ENCODE data around the gene IPO9.

Gene IPO9

DNA sequence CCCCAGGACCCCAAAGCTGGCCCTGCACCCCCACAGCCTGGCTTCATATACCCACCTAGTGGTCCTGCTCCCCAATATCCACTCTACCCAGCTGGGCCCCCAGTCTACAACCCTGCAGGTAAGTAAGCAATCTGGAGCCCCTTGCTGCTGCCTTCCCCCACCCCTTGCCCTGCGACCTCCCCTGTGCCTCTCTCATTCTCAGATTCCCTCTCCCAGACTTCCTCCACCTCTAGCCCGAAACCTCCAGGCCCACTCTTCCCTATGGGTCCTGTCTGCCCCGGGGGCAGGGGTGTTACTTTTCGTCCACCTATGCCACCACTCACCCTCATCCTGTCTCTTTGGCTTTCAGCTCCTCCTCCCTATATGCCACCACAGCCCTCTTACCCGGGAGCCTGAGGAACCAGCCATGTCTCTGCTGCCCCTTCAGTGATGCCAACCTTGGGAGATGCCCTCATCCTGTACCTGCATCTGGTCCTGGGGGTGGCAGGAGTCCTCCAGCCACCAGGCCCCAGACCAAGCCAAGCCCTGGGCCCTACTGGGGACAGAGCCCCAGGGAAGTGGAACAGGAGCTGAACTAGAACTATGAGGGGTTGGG is 62.6 kb downstream of the IPO9 start:
- Histone ChIP-seq H3K4me3 (no peak overlapping the region), H3K9me3 (no peaks in the 10 kb centered on the region), H3K27ac (peak overlapping the region; percentile 76 to 95), H3K27me3 (no peaks in the 10 kb centered on the region), H3K4me1 (peaks cover 0 to 80% (median 54%) of the 10 kb centered on the region in 4 donors), H3K36me3 (peaks cover 3 to 13% (median 5%) of the 10 kb centered on the region in 3 donors)
- TF ChIP-seq, protein P1, sequence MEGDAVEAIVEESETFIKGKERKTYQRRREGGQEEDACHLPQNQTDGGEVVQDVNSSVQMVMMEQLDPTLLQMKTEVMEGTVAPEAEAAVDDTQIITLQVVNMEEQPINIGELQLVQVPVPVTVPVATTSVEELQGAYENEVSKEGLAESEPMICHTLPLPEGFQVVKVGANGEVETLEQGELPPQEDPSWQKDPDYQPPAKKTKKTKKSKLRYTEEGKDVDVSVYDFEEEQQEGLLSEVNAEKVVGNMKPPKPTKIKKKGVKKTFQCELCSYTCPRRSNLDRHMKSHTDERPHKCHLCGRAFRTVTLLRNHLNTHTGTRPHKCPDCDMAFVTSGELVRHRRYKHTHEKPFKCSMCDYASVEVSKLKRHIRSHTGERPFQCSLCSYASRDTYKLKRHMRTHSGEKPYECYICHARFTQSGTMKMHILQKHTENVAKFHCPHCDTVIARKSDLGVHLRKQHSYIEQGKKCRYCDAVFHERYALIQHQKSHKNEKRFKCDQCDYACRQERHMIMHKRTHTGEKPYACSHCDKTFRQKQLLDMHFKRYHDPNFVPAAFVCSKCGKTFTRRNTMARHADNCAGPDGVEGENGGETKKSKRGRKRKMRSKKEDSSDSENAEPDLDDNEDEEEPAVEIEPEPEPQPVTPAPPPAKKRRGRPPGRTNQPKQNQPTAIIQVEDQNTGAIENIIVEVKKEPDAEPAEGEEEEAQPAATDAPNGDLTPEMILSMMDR (IDR thresholded peaks at IDR 0.05): no peak
- DNase-seq: peak; percentile 19 to 64
- intact Hi-C loops (cut with DNase I; ENCODE audit: low total_unique reads): no loop called here

DNA sequence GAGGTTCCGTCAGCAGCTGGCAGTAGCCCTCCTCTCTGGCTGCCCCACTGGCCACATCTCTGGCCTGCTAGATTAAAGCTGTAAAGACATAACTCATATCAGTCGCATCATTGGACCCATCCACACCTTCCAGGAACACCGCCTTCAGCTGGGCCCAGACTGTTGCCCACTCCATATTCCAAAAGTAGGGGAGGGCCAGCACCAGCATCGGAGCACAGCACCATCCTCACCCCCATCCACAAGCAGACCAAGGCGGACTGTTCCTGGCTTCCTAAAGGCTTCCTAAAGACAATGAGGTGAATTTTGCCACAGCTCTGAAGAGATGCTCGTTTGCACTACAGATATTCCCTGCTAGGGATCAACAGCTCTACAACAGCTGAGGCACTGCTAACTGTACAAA is 63.3 kb downstream of the IPO9 start:
- DNase-seq: no peak
- intact Hi-C loops (cut with DNase I; ENCODE audit: low total_unique reads): no loop called here
- TF ChIP-seq, protein P1 (IDR thresholded peaks at IDR 0.05): no peak
- Histone ChIP-seq H3K27me3 (no peaks in the 10 kb centered on the region), H3K4me3 (no peak overlapping the region), H3K9me3 (no peaks in the 10 kb centered on the region), H3K4me1 (peaks cover 0 to 87% (median 61%) of the 10 kb centered on the region in 4 donors), H3K36me3 (peaks cover 6 to 20% (median 11%) of the 10 kb centered on the region in 3 donors), H3K27ac (peak overlapping the region; percentile 76 to 95)

DNA sequence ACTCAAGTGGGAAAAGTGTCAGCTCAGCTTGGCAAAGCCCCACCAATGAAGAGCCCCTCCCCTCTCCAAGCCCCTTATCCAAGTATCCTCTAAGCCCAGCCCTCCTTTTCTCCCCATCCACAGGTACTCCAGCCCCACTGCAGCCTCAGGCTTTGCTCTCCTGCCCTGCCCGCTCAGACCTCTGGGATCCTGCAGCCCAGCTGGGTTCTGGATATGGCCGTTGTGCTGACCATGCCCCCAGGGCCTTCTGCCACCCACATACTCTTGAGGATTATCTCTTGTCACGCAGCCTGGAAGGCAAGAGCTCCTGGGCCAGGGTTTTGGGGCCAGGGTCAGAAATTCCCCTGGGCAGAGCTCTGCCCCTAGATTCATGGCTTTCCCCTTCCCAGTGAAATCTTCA is 64.5 kb downstream of the IPO9 start:
- H3K4me3 ChIP-seq: no peak overlapping the region
- H3K9me3 ChIP-seq: no peaks in the 10 kb centered on the region
- peaks cover 18 to 32% (median 24%) of the 10 kb centered on the region in 3 donors for H3K36me3 ChIP-seq
- H3K4me1 ChIP-seq: peaks cover 0 to 92% (median 69%) of the 10 kb centered on the region in 4 donors
- no peak for DNase-seq
- no peaks in the 10 kb centered on the region for H3K27me3 ChIP-seq
- TF ChIP-seq, protein P1 (IDR thresholded peaks at IDR 0.05): no peak
- intact Hi-C loops (cut with DNase I; ENCODE audit: low total_unique reads): no loop called here
- H3K27ac ChIP-seq: peak overlapping the region; percentile 76 to 95

DNA sequence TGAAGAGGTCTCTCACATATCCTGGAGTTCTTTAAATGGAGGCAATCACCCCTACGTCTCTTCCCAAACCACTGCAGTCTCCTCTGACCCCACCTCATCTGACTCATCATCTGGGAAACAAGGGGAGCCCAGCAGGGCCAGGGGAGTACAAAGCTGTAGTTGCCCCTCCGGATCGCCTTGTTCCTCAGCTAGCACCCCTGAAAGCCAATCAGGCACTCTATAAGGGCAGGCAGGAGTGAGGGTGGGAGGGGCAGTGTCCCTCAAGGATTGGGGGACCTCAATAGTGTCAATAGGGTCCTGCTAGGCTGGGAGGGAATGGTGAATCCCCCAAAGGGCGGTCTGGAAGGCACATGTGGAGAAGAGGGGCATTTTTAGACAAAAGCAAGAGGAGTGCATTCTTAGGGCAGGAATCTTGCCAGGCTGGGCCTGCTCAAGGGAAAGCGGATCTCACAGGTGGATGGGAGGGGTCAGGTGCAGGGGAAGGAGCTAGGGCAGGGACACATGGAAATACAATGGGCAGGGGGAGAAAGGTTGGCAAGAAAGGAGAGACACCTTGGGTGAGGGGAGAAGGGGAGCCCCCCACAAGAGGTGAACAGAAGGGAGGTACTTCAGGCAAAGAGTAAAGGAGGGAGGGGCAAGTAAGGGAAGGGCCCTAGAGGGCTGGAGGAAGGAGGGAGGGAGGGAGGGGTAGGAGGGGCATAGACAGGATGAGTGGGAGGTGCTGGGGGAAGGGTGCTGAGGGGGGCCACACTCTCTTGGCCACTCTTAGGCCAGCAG is 65.6 kb downstream of the IPO9 start:
- Histone ChIP-seq H3K36me3 (peaks cover 29 to 43% (median 35%) of the 10 kb centered on the region in 3 donors), H3K27me3 (no peaks in the 10 kb centered on the region), H3K9me3 (no peaks in the 10 kb centered on the region), H3K4me1 (peaks cover 0 to 98% (median 77%) of the 10 kb centered on the region in 4 donors), H3K4me3 (no peak overlapping the region), H3K27ac (peak overlapping the region; percentile 76 to 95)
- DNase-seq: no peak
- intact Hi-C loops (cut with DNase I; ENCODE audit: low total_unique reads): loop anchor here (5.0 kb wide), 2 partner anchors 48 to 78 kb away; no protein-coding TSS in a partner anchor
- TF ChIP-seq, protein P1 (IDR thresholded peaks at IDR 0.05): no peak

DNA sequence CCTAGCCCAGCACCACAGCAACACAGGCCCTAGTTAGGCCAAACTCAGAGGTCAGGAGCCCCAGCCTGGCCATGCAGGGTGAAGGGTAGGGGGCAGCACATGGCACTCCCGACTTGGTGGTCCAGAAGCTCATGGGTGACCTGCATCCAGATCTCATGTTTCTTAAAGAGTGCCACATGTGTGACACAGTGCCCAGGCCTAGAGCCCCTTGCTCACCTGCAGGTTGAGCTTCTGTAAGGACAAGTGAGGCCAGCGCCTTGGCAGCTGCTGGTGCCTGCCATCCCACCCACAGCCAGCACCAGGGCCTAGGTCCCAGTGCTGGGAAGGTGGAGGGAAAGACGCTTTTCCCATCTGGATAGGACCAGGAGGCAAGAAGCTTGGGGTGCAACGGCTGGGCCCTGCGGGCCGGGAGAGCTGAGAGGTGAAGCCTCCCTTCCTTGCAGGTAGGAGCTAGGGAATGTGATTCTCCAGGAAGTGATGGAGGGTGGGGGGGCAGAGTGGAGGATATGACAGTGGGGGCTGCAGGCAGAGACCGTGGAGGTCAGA is 66.2 kb downstream of the IPO9 start:
- TF ChIP-seq, protein P1 (IDR thresholded peaks at IDR 0.05): no peak
- Histone ChIP-seq H3K36me3 (peaks cover 36 to 50% (median 39%) of the 10 kb centered on the region in 3 donors), H3K27ac (peak overlapping the region; percentile 76 to 95), H3K9me3 (no peaks in the 10 kb centered on the region), H3K4me1 (peaks cover 0 to 98% (median 77%) of the 10 kb centered on the region in 4 donors), H3K27me3 (no peaks in the 10 kb centered on the region), H3K4me3 (no peak overlapping the region)
- DNase-seq: no peak
- intact Hi-C loops (cut with DNase I; ENCODE audit: low total_unique reads): loop anchor here (5.0 kb wide), 2 partner anchors 47 to 77 kb away; no protein-coding TSS in a partner anchor

Measured in tibial artery (tissue), 4 donors.